Peyer's patch (tissue), 4 donors: ENCODE results near the gene AGA. TPM values are rescaled to one million over a fixed set of nuclear protein-coding genes. Genes with fewer than 3 reads are reported as not detected.
A peak's percentile ranks its signal among the peaks of the same experiment; 100 is the strongest.

Experiments
- DNase-seq, 3 donors: peaks; one replicate each; pipeline ENCODE4 v3.0.0-alpha.2; 2017 to 2019
- H3K27ac ChIP-seq, 4 donors: fragments of 200-600 bp; sonication (generic); one replicate each; pipeline ENCODE4 v1.5.1; 2016 to 2019
- H3K27me3 ChIP-seq, 2 donors: fragments of 200-600 bp; sonication (generic); one replicate each; pipeline ENCODE4 v1.5.1; 2019
- H3K36me3 ChIP-seq, 3 donors: fragments of 200-600 bp; sonication (generic); one replicate each; pipeline ENCODE4 v1.5.1; 2016 to 2019
- H3K4me1 ChIP-seq, 4 donors: fragments of 200-600 bp; sonication (generic); one replicate each; pipeline ENCODE4 v1.5.1; 2016 to 2019
- H3K4me3 ChIP-seq, 4 donors: fragments of 200-600 bp; sonication (generic); 1 replicate in 3 of 4; 2 replicates in 1 of 4; pipeline ENCODE4 v1.5.1; 2016 to 2019; ENCODE audit warnings: mild to moderate bottlenecking in 1 of 4
- H3K9me3 ChIP-seq, 4 donors: fragments of 200-600 bp; sonication (generic); one replicate each; pipeline ENCODE4 v1.5.1; 2016 to 2019; ENCODE audit warnings: mild to moderate bottlenecking in 1 of 4
- CTCF ChIP-seq, 6 experiments: fragments of 450-650 bp in 4 of 6; fragments of 200-600 bp in 2 of 6; sonication (generic) in 1 of 6; IDR thresholded peaks; one replicate each; pipeline ENCODE4 v1.5.1; 2017 to 2019; ENCODE audit warnings: antibody characterized with exemption in 6 of 6, mild to moderate bottlenecking in 3 of 6, moderate library complexity in 1 of 6
- POLR2A ChIP-seq, 2 donors: fragments of 450-650 bp; IDR thresholded peaks; one replicate each; pipeline ENCODE4 v1.5.1; 2017; ENCODE audit warnings: antibody characterized with exemption in 2 of 2, mild to moderate bottlenecking in 2 of 2, moderate library complexity in 2 of 2
- total RNA-seq, 4 donors: library from RNA; depleted of rRNA; stranded (reverse); fragments of >200 nt; gene quantifications; one replicate each; pipeline ENCODE4 v1.1.0, GENCODE V29; 2016

The AGA gene
- total RNA-seq, 4 donors from 2014 or later = 11.2 to 18.8 (median 14.9) TPM

- peak in 1 of 3 donors; percentile 71 for DNase-seq
- Histone ChIP-seq H3K4me3 (no peak overlapping the region), H3K4me1 (no peaks in the 10 kb centered on the region), H3K9me3 (no peaks in the 10 kb centered on the region), H3K27ac (no peak overlapping the region), H3K27me3 (no peaks in the 10 kb centered on the region), H3K36me3 (no peaks in the 10 kb centered on the region)
- TF ChIP-seq CTCF (IDR thresholded peaks at IDR 0.05) = no peak
- no peak for TF ChIP-seq POLR2A (IDR thresholded peaks at IDR 0.05)
Measured at GRCh38 chr4:177455561-177455970, 13.3 kb upstream of the AGA start.

GRCh38 chr4:177453116-177453515, 10.9 kb upstream of the AGA start:
- TF ChIP-seq POLR2A (IDR thresholded peaks at IDR 0.05) (no peak), CTCF (IDR thresholded peaks at IDR 0.05) (no peak)
- H3K27ac ChIP-seq = no peak overlapping the region

GRCh38 chr4:177451108-177451500, 8.9 kb upstream of the AGA start:
- TF ChIP-seq CTCF (IDR thresholded peaks at IDR 0.05) = no peak
- no peak for TF ChIP-seq POLR2A (IDR thresholded peaks at IDR 0.05)
- Histone ChIP-seq H3K36me3 (no peaks in the 10 kb centered on the region), H3K4me3 (no peak overlapping the region), H3K27me3 (no peaks in the 10 kb centered on the region), H3K9me3 (no peaks in the 10 kb centered on the region), H3K27ac (no peak overlapping the region), H3K4me1 (no peaks in the 10 kb centered on the region)
- no peak for DNase-seq

More at GRCh38 chr4:177453116-177453515, 10.9 kb upstream of the AGA start:
- no peaks in the 10 kb centered on the region for H3K4me1 ChIP-seq
- H3K36me3 ChIP-seq = no peaks in the 10 kb centered on the region
- no peaks in the 10 kb centered on the region for H3K27me3 ChIP-seq
- no peaks in the 10 kb centered on the region for H3K9me3 ChIP-seq
- H3K4me3 ChIP-seq = no peak overlapping the region
- DNase-seq = no peak

GRCh38 chr4:177450426-177451107, 8.3 kb upstream of the AGA start:
- H3K27ac ChIP-seq = no peak overlapping the region
- H3K4me3 ChIP-seq = no peak overlapping the region
- TF ChIP-seq CTCF (IDR thresholded peaks at IDR 0.05) (no peak), POLR2A (IDR thresholded peaks at IDR 0.05) (no peak)
- H3K4me1 ChIP-seq = no peaks in the 10 kb centered on the region
- no peaks in the 10 kb centered on the region for H3K9me3 ChIP-seq
- no peak for DNase-seq
- H3K27me3 ChIP-seq = no peaks in the 10 kb centered on the region
- H3K36me3 ChIP-seq = no peaks in the 10 kb centered on the region

- no peaks in the 10 kb centered on the region for H3K9me3 ChIP-seq
- no peak for DNase-seq
Measured at GRCh38 chr4:177448850-177449249, 6.6 kb upstream of the AGA start.

More at GRCh38 chr4:177448850-177449249, 6.6 kb upstream of the AGA start:
- Histone ChIP-seq H3K27ac (no peak overlapping the region), H3K4me3 (no peak overlapping the region), H3K27me3 (no peaks in the 10 kb centered on the region), H3K36me3 (no peaks in the 10 kb centered on the region), H3K4me1 (no peaks in the 10 kb centered on the region)
- TF ChIP-seq CTCF (IDR thresholded peaks at IDR 0.05) (no peak), POLR2A (IDR thresholded peaks at IDR 0.05) (no peak)
